AG10803 (cell line): ENCODE results near the gene ATP5ME.
"Not testable (repeated sequence)": the region's sequence is repeated elsewhere in the genome, so short reads cannot be mapped to it uniquely, and the experiment has no call there.

Experiments used
- DNase-seq: peaks from one replicate; pipeline ENCODE4 v3.0.0; 2010; ENCODE audit warnings: low read depth
- H3K4me3 ChIP-seq: 2 replicates; pipeline ENCODE4 v1.5.1; 2011; ENCODE audit warnings: mild to moderate bottlenecking, low read length, control low read depth
- TF ChIP-seq, protein P1 (sequence below): conservative IDR thresholded peaks from 2 replicates; pipeline ENCODE4 v1.5.1; 2011; ENCODE audit warnings: mild to moderate bottlenecking, low read length, control low read depth, inconsistent platforms

ATP5ME gene

DNA sequence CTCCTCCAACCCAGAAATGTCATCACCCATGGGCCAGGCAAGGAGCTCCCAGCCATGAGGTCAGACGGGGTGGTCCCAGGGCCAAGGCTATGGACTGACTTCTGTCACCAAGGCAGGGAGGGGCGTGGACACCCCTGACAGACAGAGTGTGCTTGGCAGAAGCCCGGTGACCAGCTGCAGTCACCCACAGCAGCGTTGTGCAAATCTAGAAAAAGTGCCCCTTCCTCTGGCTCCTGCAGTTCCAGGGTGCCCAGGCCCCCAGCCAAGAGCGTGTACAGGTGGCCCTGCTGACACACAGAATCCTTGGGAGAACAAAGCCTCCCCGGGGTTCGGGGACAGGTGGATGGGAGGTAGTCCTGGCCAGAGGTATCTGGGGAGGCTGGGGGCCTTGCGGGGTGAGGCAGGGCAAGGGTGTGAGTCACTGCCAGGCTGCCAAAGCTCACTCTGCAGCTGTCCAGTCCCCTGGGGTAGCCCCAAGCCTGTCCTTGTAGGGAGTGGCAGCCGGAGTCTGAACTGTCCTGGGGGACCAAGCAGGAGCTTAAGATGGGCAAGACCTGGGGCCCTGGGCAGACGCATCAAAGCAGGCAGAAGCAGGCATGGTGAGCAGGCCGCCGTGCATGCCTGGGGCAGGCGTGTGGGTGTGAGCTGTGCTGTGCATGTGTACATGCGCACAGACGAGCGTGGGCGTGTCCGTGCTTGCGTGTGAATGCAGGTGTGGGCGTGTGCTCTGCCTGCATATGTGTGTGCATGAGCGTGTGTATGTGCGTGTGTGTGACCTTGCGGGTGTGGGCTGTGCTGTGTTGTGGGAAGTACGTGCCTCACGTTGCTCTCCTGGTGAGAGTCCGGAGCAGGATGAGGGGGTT is 3.6 kb upstream of the ATP5ME start:
- TF ChIP-seq, protein P1, sequence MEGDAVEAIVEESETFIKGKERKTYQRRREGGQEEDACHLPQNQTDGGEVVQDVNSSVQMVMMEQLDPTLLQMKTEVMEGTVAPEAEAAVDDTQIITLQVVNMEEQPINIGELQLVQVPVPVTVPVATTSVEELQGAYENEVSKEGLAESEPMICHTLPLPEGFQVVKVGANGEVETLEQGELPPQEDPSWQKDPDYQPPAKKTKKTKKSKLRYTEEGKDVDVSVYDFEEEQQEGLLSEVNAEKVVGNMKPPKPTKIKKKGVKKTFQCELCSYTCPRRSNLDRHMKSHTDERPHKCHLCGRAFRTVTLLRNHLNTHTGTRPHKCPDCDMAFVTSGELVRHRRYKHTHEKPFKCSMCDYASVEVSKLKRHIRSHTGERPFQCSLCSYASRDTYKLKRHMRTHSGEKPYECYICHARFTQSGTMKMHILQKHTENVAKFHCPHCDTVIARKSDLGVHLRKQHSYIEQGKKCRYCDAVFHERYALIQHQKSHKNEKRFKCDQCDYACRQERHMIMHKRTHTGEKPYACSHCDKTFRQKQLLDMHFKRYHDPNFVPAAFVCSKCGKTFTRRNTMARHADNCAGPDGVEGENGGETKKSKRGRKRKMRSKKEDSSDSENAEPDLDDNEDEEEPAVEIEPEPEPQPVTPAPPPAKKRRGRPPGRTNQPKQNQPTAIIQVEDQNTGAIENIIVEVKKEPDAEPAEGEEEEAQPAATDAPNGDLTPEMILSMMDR = no peak
- peak; percentile 27 for DNase-seq
- no peak overlapping the region for H3K4me3 ChIP-seq

DNA sequence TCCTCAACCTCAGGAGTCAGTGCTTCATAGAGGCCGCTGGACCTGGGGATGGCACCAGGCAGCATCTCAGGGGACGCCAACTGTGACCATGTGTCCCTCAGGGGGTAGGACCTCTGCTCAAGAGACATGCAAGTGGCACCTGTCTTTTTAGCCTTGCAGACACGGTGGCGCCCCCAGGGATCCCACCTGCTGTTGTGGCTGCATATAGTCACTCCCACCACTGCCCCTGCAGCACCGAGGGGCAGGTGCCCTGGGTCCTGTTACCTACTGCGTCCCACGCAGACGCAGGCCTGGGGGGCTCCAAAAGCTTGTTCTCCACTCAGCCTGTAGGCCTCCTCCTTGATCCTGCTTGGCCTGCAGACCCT is 2.8 kb upstream of the ATP5ME start:
- DNase-seq = no peak
- H3K4me3 ChIP-seq = no peak overlapping the region
- TF ChIP-seq, protein P1 = no peak

- no peak for DNase-seq
- TF ChIP-seq, protein P1 = no peak
- H3K4me3 ChIP-seq = no peak overlapping the region
Observed at GRCh38 chr4:675980-676870, 2.1 kb upstream of the ATP5ME start.

DNA sequence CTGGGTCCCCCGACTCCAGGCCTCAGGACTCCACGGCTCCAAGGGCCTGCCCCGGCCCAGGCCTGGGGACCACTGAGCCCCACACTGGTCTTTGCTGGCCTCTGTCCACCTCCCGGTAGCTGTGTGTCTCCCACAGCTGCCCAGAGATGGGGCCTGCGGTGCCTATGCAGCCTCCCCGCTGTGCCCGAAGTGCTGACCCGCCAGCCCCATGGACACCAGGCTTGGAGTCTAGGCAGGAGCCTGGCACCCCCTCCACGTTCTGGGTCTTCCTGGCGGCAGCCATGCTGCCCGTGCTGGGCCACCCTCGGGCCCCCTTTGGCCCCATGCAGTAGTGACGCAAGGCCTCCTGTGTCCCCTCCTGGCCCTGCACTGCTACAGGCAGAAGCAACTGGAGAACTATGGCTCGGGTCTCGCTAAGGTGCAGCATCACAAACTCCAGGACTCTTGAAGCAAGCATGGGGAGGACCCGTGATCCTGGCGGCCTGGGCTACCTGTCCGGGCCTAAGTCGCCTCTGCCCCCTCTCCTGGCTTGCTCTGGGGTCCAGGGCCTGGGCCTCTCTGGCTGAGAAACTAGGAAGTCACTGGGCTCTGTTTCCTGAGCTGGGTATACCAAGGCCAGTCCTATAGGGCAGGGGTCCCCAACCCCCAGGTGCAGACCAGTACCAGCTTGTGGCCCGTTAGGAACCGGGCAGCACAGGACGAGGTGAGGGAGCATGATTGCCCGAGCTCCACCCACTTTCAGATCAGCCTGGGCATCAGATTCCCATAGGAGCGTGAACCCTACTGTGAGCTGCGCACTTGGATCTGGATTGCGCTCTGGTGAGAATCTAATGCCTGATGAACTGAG is 1.2 kb upstream of the ATP5ME start:
- peak overlapping the region; percentile 78 for H3K4me3 ChIP-seq
- TF ChIP-seq, protein P1 = no peak
- peak; percentile 21 for DNase-seq

- TF ChIP-seq, protein P1 = no peak
- peak; percentile 17 for DNase-seq
- peak overlapping the region; percentile 78 for H3K4me3 ChIP-seq
Observed at GRCh38 chr4:673349-674091, 556 bp downstream of the ATP5ME start.

DNA sequence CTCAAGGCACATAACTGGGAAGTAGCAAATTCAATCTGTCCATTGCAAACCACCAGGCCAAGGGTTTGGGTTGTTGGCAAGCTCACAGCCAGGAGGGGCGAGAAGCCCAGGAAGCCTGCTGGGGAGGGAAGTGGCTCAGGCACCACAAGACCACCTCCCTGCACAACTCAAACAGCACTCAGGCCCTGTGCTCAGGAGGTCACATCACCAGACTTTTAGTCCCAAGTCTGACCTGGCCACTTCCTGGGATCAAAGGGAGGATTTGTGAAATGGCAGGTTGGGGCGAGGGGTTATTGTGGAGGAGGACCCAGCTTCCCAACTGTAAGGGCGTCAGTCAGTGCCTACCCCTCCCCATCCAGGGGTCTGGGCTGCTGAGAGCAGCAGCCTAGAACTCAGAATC is 2.3 kb downstream of the ATP5ME start:
- no peak overlapping the region for H3K4me3 ChIP-seq
- DNase-seq = no peak
- TF ChIP-seq, protein P1 = no peak

- H3K4me3 ChIP-seq, DNase-seq: not testable (repeated sequence)
Observed at GRCh38 chr4:669806-670559, 4.1 kb downstream of the ATP5ME start.

DNA sequence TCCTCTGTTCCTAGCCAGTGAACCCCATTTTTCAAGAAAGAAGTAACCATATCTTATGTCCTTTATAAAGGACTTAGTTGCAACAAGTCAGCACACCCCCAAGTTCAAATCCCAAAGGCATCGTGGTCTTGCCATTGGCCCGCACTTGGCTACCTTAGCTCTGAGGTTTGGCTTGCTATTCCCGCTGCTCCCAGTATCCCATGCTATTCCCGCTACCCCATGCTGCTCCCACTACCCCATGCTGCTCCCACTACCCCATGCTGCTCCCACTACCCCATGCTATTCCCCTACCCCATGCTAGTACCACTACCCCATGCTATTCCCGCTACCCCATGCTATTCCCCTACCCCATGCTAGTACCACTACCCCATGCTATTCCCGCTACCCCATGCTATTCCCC is 5.9 kb downstream of the ATP5ME start:
- not testable (repeated sequence) for DNase-seq, H3K4me3 ChIP-seq
